T-helper 2 cell treated with Interferon-gamma antibody and Interleukin-4, amounts not matched to agents 5 μg/mL and 100 μg/mL, for 36 hours (primary cell): ENCODE data around the gene CHSY3.

Experiments used
- DNase-seq: peaks from one replicate; pipeline ENCODE4 v3.0.0; 2021; ENCODE audit warnings: low spot score
- H3K27ac Mint-ChIP-seq: one replicate; pipeline ENCODE4 v1.8.0; 2021; ENCODE audit warnings: mild to moderate bottlenecking, mixed read lengths
- H3K27me3 Mint-ChIP-seq: one replicate; pipeline ENCODE4 v1.8.0; 2021; ENCODE audit warnings: low read depth, mixed read lengths
- H3K36me3 Mint-ChIP-seq: one replicate; pipeline ENCODE4 v1.8.0; 2021; ENCODE audit warnings: low read depth, mixed read lengths
- H3K4me1 Mint-ChIP-seq: one replicate; pipeline ENCODE4 v1.8.0; 2021; ENCODE audit warnings: low read depth, mixed read lengths
- H3K4me3 Mint-ChIP-seq: one replicate; pipeline ENCODE4 v1.8.0; 2022; ENCODE audit warnings: mild to moderate bottlenecking, moderate library complexity, mixed read lengths
- H3K9me3 Mint-ChIP-seq: one replicate; pipeline ENCODE4 v1.8.0; 2021; ENCODE audit warnings: mixed read lengths

The CHSY3 gene

DNA sequence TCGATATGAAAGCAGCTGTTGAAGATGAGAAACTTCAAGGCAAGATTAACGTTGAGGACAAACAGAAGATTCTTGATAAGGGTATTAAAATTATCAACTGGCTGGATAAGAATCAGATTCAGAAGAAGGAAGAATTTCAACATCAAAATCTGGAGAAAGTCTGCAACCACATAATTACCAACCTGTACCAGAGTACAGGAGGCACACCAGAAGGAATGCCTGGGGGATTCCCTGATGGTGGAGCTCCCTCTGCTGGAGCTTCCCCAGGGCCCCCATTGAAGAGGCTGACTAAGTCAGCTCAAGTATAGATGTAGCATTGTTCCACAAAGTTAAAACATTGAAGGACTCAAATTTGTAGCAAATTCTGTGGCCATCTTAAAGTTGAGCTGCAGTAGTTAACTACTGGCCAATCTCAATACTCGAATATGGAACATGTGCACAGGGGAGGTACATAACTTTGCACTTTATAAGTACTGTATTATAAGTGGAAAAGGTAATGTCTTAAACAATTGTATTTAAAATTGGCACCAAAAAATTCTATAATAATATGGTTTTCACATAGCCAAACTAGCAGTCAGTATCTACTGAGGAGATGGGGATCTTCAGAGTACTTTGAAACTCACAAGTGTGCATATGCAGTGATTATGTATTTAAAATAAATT, 237.5 kb downstream of the CHSY3 start:
- H3K4me1 Mint-ChIP-seq: no peaks in the 10 kb centered on the region
- DNase-seq: no peak
- H3K27me3 Mint-ChIP-seq: no peaks in the 10 kb centered on the region
- no peak overlapping the region for H3K27ac Mint-ChIP-seq
- no peaks in the 10 kb centered on the region for H3K36me3 Mint-ChIP-seq
- H3K4me3 Mint-ChIP-seq: no peak overlapping the region
- no peaks in the 10 kb centered on the region for H3K9me3 Mint-ChIP-seq

DNA sequence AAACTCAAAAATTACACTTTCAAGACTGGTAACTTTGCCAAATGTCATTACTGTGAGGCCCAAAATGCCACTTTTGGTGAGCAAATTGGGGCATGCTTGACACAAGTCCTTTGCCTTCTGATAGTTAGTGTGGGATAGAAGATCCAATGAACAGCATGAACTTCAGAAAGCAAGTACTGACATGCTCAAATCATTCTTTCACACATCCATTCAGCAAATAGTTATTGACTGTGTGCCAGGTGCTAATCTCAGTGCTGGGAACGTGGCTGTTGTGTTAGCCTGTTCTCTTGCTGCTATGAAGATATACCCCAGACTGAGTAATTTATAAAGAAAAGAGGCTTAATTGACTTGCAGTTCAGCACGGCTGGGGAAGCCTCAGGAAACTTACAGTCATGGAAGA, 247.0 kb downstream of the CHSY3 start:
- H3K4me3 Mint-ChIP-seq: no peak overlapping the region
- no peak for DNase-seq
- H3K9me3 Mint-ChIP-seq: no peaks in the 10 kb centered on the region
- no peaks in the 10 kb centered on the region for H3K27me3 Mint-ChIP-seq
- H3K36me3 Mint-ChIP-seq: no peaks in the 10 kb centered on the region
- H3K27ac Mint-ChIP-seq: no peak overlapping the region
- no peaks in the 10 kb centered on the region for H3K4me1 Mint-ChIP-seq

DNA sequence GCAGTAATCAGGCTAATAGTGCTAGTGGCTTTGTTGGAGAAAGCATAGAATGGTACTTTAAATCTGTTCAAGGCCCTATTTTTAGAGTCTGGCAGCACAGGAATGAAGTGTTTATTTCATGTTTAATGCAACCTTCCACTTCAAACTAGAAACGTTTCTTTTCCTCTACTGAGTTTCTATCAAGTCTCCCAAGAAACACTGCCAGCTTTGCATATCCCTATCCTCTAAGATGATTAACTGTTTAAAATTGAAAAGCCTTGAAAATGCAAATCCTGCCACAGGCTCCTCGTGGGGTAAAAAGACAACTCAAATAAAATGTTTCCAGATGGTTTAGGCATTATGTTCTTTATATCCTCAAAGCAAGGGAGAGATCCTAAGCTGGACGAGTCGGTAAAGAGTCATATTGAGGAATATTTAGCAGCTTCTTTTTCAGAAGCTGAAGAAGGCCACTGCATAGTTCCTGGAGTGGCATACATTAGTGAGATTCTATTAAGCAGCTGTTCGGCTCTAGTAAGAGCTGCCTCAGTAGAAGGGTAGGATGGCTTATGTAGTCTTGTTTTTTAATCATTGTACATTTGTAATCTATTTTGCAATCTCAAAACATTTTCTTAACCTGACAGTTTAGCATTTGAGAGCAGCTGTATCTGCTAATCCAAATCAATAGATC, 251.2 kb downstream of the CHSY3 start:
- DNase-seq: no peak
- Mint-ChIP-seq H3K4me1 (no peaks in the 10 kb centered on the region), H3K36me3 (no peaks in the 10 kb centered on the region), H3K27ac (no peak overlapping the region), H3K9me3 (no peaks in the 10 kb centered on the region), H3K27me3 (no peaks in the 10 kb centered on the region), H3K4me3 (no peak overlapping the region)

- DNase-seq: no peak
- Mint-ChIP-seq H3K9me3 (no peaks in the 10 kb centered on the region), H3K4me1 (no peaks in the 10 kb centered on the region), H3K4me3 (no peak overlapping the region), H3K27me3 (no peaks in the 10 kb centered on the region), H3K36me3 (no peaks in the 10 kb centered on the region), H3K27ac (no peak overlapping the region)
Observed at GRCh38 chr5:130158036-130158435, 253.8 kb downstream of the CHSY3 start.

GRCh38 chr5:130159968-130160367, 255.7 kb downstream of the CHSY3 start:
- Mint-ChIP-seq H3K4me1 (no peaks in the 10 kb centered on the region), H3K36me3 (no peaks in the 10 kb centered on the region), H3K27ac (no peak overlapping the region), H3K4me3 (no peak overlapping the region), H3K9me3 (no peaks in the 10 kb centered on the region), H3K27me3 (no peaks in the 10 kb centered on the region)
- DNase-seq: no peak

- H3K4me1 Mint-ChIP-seq: no peaks in the 10 kb centered on the region
- H3K36me3 Mint-ChIP-seq: no peaks in the 10 kb centered on the region
- no peaks in the 10 kb centered on the region for H3K9me3 Mint-ChIP-seq
- no peak overlapping the region for H3K27ac Mint-ChIP-seq
- no peak for DNase-seq
- no peaks in the 10 kb centered on the region for H3K27me3 Mint-ChIP-seq
- H3K4me3 Mint-ChIP-seq: no peak overlapping the region
Observed at GRCh38 chr5:130164966-130165365, 260.7 kb downstream of the CHSY3 start.

DNA sequence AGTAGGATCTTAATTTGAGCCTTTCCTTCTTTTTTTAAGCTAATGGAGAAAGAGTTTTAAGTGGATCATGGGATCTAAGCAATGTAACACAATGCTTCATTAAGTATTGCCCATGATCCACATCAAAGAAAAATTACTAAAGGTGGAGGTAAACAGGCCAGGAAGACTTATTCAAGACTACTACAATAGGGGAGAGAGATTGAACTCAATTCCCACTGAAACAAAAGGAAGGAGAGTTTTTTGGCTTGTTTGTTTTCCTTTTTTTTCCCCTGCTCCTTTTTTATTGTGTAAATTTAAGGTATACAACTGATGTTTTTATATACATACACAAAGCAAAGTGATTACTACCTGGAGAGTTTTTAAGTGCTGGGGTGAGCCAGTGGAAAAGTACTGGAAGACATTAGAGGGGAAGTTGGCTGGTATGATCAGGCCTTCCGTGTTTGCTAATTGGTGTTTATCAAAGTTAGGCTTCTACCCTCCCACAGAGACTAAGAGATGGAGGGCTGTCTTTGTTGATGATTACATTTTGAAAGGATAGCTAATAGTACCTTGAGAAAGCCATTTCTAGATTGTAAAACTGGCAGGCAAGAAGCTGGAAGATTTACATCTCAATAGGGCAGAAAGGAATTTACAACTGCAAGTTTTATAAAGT, 262.7 kb downstream of the CHSY3 start:
- DNase-seq: no peak
- H3K4me3 Mint-ChIP-seq: no peak overlapping the region
- no peaks in the 10 kb centered on the region for H3K27me3 Mint-ChIP-seq
- no peak overlapping the region for H3K27ac Mint-ChIP-seq
- H3K4me1 Mint-ChIP-seq: no peaks in the 10 kb centered on the region
- no peaks in the 10 kb centered on the region for H3K9me3 Mint-ChIP-seq
- H3K36me3 Mint-ChIP-seq: no peaks in the 10 kb centered on the region

- Mint-ChIP-seq H3K9me3 (no peaks in the 10 kb centered on the region), H3K4me1 (no peaks in the 10 kb centered on the region), H3K27ac (no peak overlapping the region), H3K4me3 (no peak overlapping the region), H3K36me3 (no peaks in the 10 kb centered on the region), H3K27me3 (no peaks in the 10 kb centered on the region)
- DNase-seq: no peak
Observed at GRCh38 chr5:130168211-130168610, 263.9 kb downstream of the CHSY3 start.

DNA sequence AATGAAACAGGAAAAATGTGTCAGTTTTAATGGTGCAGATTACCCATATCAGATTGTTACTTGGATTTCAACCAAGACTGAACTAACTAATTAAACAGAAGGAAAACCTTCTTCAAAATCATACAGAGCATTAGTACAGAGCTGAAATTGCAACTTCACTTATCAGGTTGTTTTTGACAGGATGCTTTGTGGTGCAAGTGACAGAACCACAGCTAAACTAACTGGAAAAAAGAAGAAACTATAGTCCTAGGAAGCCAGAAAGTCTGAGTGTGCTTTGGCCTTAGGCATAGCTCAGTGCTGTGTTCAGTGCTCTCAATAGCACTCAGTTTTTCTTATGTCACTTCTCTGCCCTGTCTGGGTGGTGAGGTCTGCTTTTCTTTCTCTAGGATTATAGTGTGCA, 267.4 kb downstream of the CHSY3 start:
- no peak for DNase-seq
- Mint-ChIP-seq H3K4me1 (no peaks in the 10 kb centered on the region), H3K4me3 (no peak overlapping the region), H3K27ac (no peak overlapping the region), H3K27me3 (no peaks in the 10 kb centered on the region), H3K36me3 (no peaks in the 10 kb centered on the region), H3K9me3 (no peaks in the 10 kb centered on the region)

DNA sequence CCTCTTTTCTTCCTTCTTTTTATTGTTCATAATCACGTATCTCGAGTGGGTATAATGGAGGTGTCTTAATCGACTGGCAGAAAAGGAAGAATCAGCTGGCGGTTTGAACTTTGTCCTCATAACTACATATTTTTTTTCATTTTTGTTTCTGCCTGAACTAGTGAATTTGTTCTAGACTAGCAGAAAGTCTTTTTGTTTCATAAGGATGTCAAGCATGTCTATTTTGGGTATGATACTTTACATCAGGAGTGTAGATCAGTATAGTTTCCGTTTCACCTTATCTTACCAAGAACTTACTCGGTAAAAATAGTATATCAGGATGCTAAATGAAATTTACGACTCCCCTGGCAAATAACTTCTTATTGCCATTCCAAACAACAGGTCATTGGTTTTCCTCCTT, 278.9 kb downstream of the CHSY3 start:
- no peaks in the 10 kb centered on the region for H3K36me3 Mint-ChIP-seq
- H3K4me1 Mint-ChIP-seq: no peaks in the 10 kb centered on the region
- H3K27me3 Mint-ChIP-seq: no peaks in the 10 kb centered on the region
- no peaks in the 10 kb centered on the region for H3K9me3 Mint-ChIP-seq
- DNase-seq: no peak
- H3K27ac Mint-ChIP-seq: no peak overlapping the region
- H3K4me3 Mint-ChIP-seq: no peak overlapping the region

DNA sequence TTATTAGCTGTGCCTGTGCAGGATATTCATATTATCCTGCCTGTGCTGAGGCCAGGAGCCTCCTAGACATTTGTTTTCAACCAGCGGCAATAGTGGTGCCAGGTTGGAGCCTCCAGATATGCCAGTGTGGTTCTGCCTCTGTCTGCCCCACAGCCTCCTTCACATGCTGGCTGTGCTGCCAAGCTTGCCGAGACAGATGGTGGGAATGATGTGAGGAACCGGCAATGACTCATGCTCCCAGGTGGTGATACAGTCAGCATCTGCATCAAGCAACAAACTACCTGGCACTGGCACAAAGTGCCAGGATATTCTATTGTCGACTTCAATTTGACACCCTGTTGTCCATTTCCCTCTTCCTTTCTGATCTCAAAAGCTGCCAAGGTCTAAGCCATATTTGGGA, 285.7 kb downstream of the CHSY3 start:
- Mint-ChIP-seq H3K36me3 (no peaks in the 10 kb centered on the region), H3K9me3 (no peaks in the 10 kb centered on the region), H3K27me3 (no peaks in the 10 kb centered on the region), H3K4me1 (no peaks in the 10 kb centered on the region), H3K4me3 (no peak overlapping the region), H3K27ac (no peak overlapping the region)
- DNase-seq: no peak

GRCh38 chr5:130198927-130199326, 294.7 kb downstream of the CHSY3 start:
- Mint-ChIP-seq H3K9me3 (no peaks in the 10 kb centered on the region), H3K36me3 (no peaks in the 10 kb centered on the region), H3K27ac (no peak overlapping the region), H3K4me3 (no peak overlapping the region), H3K27me3 (no peaks in the 10 kb centered on the region), H3K4me1 (no peaks in the 10 kb centered on the region)
- DNase-seq: no peak

DNA sequence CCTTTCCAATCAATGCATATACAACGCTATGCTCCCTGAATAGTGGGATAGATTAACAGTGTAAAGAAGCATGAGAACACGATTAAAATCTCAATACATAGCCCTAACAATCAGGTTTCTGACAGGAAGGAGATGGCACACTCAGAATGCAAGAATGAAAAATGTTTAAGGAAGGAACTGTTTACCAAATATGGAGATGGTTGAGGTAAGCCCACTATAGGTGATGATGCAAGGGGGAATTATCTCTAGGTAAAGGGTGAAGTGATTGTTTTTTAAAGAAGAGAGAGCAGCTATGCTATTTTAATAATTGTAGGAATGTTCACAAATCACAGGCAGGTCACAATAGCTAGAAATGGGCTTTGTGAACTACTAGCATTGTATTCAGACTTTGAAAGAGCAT, 302.4 kb downstream of the CHSY3 start:
- no peak overlapping the region for H3K4me3 Mint-ChIP-seq
- DNase-seq: no peak

DNA sequence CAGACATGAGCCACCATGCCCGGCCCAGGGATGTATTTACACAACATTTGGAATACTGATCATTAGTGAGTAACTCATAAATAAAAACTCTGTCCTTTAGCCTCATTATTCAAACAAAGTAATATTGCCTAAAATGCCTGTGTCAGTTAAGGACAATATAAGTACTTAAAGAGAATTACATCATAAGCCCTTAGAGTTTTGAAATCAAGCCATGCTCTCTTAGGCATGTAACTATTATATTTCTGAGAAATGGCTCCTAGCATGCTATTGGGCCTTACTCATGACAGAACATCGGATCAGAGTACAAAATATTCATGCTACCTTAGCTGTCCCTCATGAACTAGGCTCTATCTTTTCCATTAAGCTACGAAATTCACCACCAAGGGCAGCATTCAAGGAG, 309.3 kb downstream of the CHSY3 start:
- no peak for DNase-seq
- H3K4me3 Mint-ChIP-seq: no peak overlapping the region
- no peaks in the 10 kb centered on the region for H3K36me3 Mint-ChIP-seq
- no peaks in the 10 kb centered on the region for H3K4me1 Mint-ChIP-seq
- no peak overlapping the region for H3K27ac Mint-ChIP-seq
- H3K27me3 Mint-ChIP-seq: no peaks in the 10 kb centered on the region
- no peaks in the 10 kb centered on the region for H3K9me3 Mint-ChIP-seq

More for the DNA sequence above, 302.4 kb downstream of the CHSY3 start:
- no peaks in the 10 kb centered on the region for H3K9me3 Mint-ChIP-seq
- H3K27me3 Mint-ChIP-seq: no peaks in the 10 kb centered on the region
- H3K4me1 Mint-ChIP-seq: no peaks in the 10 kb centered on the region
- H3K27ac Mint-ChIP-seq: no peak overlapping the region
- no peaks in the 10 kb centered on the region for H3K36me3 Mint-ChIP-seq
